C4-2B (cell line): ENCODE data around the gene CRISPLD2.

Experiments used
- CTCF ChIP-seq: fragments of 450-650 bp; conservative IDR thresholded peaks from 2 replicates; pipeline ENCODE4 v1.5.1; 2017; ENCODE audit warnings: mild to moderate bottlenecking
- ZFX ChIP-seq: fragments of 450-650 bp; IDR thresholded peaks from 2 replicates; pipeline ENCODE4 v1.6.1; 2017

DNA sequence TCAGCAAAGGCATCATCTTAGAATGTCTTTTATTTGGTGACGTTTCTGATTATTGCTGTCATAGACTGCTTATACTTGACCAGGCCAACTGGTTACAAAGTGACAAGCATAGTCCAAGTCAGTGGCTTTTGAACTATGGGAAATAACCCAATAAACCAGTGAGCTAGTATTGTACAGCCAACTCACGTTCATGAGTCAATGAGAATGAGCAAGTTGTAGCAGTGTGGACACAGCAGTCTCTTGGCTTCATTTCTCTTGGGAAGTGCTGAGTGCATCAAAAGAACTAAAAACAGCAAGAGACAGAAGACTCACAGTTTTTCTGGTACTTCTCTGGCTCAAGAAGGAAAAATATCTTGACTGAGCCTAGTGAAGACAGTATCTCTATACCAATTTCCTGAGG lies 36.9 kb upstream of the CRISPLD2 start:
- no peak for TF ChIP-seq CTCF
- no peak for TF ChIP-seq ZFX
